ENCODE data around the gene SGCA.

Gene SGCA

GRCh38 chr17:50221266-50221863 lies 55.6 kb downstream of the SGCA start:
- CTCF ChIA-PET: interaction anchor here (0.6 to 14.7 kb wide), 3 partner anchors 18 to 127 kb away, joined by 3 to 217 read pairs (median 5); partner anchors contain the start of gene COL1A1
- Histone ChIP-seq H3K4me1 (ENCODE audit: control insufficient read depth, insufficient read depth, low read length) (0 out of 2 replicates have a peak, but pooled peaks cover 9% of the 10 kb centered on the region), H3K27ac (ENCODE audit: extremely low read depth, low read depth, low read length) (no peak overlapping the region), H3K36me3 (ENCODE audit: control insufficient read depth in 2 of 2, insufficient read depth in 1 of 2, low read length in 2 of 2) (no peaks in the 10 kb centered on the region), H3K9me3 (ENCODE audit: control insufficient read depth, insufficient read depth, low read depth, low read length) (no peaks in the 10 kb centered on the region), H3K4me3 (ENCODE audit: low read depth, low read length) (no peak overlapping the region)
- TF ChIP-seq EGR2 (tag by site-specific recombination; IDR thresholded peaks at IDR 0.05; ENCODE audit: low read depth): no peak
- no peak for TF ChIP-seq ZNF2 (tag by site-specific recombination; IDR thresholded peaks at IDR 0.05)
- no peak for TF ChIP-seq BCL6B (tag by site-specific recombination; IDR thresholded peaks at IDR 0.05)
- no peak for TF ChIP-seq ZNF510 (tag by site-specific recombination; IDR thresholded peaks at IDR 0.05; ENCODE audit: insufficient replicate concordance)
- no peak for TF ChIP-seq ZBTB10 (tag by site-specific recombination; IDR thresholded peaks at IDR 0.05)
- TF ChIP-seq ZNF335 (tag by site-specific recombination; conservative IDR thresholded peaks at IDR 0.05): no peak
- no peak for TF ChIP-seq ZNF530 (tag by site-specific recombination; IDR thresholded peaks at IDR 0.05; ENCODE audit: low read depth)
- TF ChIP-seq ZNF146 (tag by site-specific recombination; IDR thresholded peaks at IDR 0.05): no peak
- TF ChIP-seq SP7 (tag by site-specific recombination; IDR thresholded peaks at IDR 0.05): no peak
- TF ChIP-seq KLF1 (tag by site-specific recombination; IDR thresholded peaks at IDR 0.05): no peak
- no peak for TF ChIP-seq ZSCAN16 (tag by site-specific recombination; IDR thresholded peaks at IDR 0.05)
- no peak for TF ChIP-seq ZNF701 (tag by site-specific recombination; IDR thresholded peaks at IDR 0.05)
- no peak for TF ChIP-seq PRDM2 (tag by site-specific recombination; IDR thresholded peaks at IDR 0.05; ENCODE audit: borderline replicate concordance)
- no peak for TF ChIP-seq ZSCAN5A (tag by site-specific recombination; IDR thresholded peaks at IDR 0.05)
- no peak for TF ChIP-seq ZNF473 (tag by site-specific recombination; IDR thresholded peaks at IDR 0.05)
- TF ChIP-seq ZNF791 (tag by site-specific recombination; IDR thresholded peaks at IDR 0.05): no peak
- TF ChIP-seq ZNF132 (tag by site-specific recombination; IDR thresholded peaks at IDR 0.05; ENCODE audit: borderline replicate concordance): no peak
- POLR2A ChIA-PET: interaction anchor here (1.0 kb wide), 1 partner anchor 9 kb away, joined by 3 read pairs; no protein-coding TSS in a partner anchor
